Suprapubic skin (tissue), 4 donors: ENCODE data around the gene VASN.
"Not testable (repeated sequence)": the region's sequence is repeated elsewhere in the genome, so short reads cannot be mapped to it uniquely, and the experiment has no call there.

Experiments used
- EP300 ChIP-seq: sonication (generic); formaldehyde crosslinking; IDR thresholded peaks from one replicate; pipeline ENCODE4 v1.6.1; 2017; ENCODE audit warnings: antibody characterized with exemption
- POLR2A ChIP-seq, 2 donors: fragments of 450-650 bp; IDR thresholded peaks; one replicate each; pipeline ENCODE4 v1.6.1; 2017; ENCODE audit warnings: antibody characterized with exemption in 2 of 2, mild to moderate bottlenecking in 2 of 2, moderate library complexity in 2 of 2
- POLR2AphosphoS5 ChIP-seq, 3 donors: sonication (generic); formaldehyde crosslinking; IDR thresholded peaks; one replicate each; pipeline ENCODE4 v1.6.1; 2017; ENCODE audit warnings: antibody characterized with exemption in 3 of 3
- TF ChIP-seq, protein P1 (sequence below), 2 donors: fragments of 200-600 bp in 1 of 2; fragments of 450-650 bp in 1 of 2; sonication (generic) in 1 of 2; IDR thresholded peaks; one replicate each; pipeline ENCODE4 v1.5.1; 2016 to 2019; ENCODE audit warnings: antibody characterized with exemption in 2 of 2, mild to moderate bottlenecking in 1 of 2, moderate library complexity in 1 of 2

DNA sequence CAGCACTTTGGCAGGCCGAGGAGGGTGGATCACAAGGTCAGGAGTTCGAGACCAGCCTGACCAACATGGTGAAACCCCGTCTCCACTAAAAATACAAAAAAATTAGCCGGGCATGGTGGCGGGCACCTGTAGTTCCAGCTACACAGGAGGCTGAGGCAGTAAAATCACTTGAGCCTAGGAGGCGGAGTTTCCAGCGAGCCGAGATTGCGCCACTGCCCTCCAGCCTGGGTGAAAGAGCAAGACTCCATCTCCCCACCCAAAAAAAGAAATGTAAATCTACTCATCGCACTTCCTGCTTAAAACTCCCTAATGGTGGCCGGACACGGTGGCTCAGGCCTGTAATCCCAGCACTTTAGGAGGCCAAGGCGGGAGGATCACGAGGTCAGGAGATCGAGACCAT lies 22.2 kb downstream of the VASN start:
- TF ChIP-seq, protein P1, sequence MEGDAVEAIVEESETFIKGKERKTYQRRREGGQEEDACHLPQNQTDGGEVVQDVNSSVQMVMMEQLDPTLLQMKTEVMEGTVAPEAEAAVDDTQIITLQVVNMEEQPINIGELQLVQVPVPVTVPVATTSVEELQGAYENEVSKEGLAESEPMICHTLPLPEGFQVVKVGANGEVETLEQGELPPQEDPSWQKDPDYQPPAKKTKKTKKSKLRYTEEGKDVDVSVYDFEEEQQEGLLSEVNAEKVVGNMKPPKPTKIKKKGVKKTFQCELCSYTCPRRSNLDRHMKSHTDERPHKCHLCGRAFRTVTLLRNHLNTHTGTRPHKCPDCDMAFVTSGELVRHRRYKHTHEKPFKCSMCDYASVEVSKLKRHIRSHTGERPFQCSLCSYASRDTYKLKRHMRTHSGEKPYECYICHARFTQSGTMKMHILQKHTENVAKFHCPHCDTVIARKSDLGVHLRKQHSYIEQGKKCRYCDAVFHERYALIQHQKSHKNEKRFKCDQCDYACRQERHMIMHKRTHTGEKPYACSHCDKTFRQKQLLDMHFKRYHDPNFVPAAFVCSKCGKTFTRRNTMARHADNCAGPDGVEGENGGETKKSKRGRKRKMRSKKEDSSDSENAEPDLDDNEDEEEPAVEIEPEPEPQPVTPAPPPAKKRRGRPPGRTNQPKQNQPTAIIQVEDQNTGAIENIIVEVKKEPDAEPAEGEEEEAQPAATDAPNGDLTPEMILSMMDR (IDR thresholded peaks at IDR 0.05), result not testable (repeated sequence)
- TF ChIP-seq POLR2AphosphoS5 (IDR thresholded peaks at IDR 0.05); POLR2A (IDR thresholded peaks at IDR 0.05); EP300: not testable (repeated sequence)
